ENCODE results near the gene TRMT5. TPM values are rescaled to one million over a fixed set of nuclear protein-coding genes. Genes with fewer than 3 reads are reported as not detected.
A peak's percentile ranks its signal among the peaks of the same experiment; 100 is the strongest.

The TRMT5 gene
- total and polyA plus RNA-seq, 10 of the 15 experiments (the other 5 are each of a cell fraction or from before 2014, with no cell fraction given): 6.6 to 13.1 (median 9.4) TPM

GRCh38 chr14:60980811-60981632 lies at the start of gene TRMT5, which contains the start of gene SLC38A6 (continued):
- no peak for TF ChIP-seq CTCF (IDR thresholded peaks at IDR 0.05 in 2 of 3, conservative IDR thresholded peaks at IDR 0.05 in 1 of 3; ENCODE audit: control insufficient read depth in 2 of 3, extremely low read depth in 1 of 3, insufficient read depth in 1 of 3, low read depth in 3 of 3, low read length in 3 of 3)
- no peak for TF ChIP-seq CEBPB (IDR thresholded peaks at IDR 0.05; ENCODE audit: borderline replicate concordance in 1 of 2, low read depth in 2 of 2, low read length in 2 of 2)
- no peak for TF ChIP-seq SMAD1 (IDR thresholded peaks at IDR 0.05; ENCODE audit: low read depth, partially characterized antibody)
- peak; percentile 9 to 17; a peak in 1 of 4 replicates for TF ChIP-seq EP300 (IDR thresholded peaks at IDR 0.05; ENCODE audit: borderline replicate concordance in 1 of 2, control insufficient read depth in 1 of 2, low read depth in 2 of 2, low read length in 2 of 2)
- TF ChIP-seq SRF (IDR thresholded peaks at IDR 0.05; ENCODE audit: low read depth in 2 of 2, low read length in 2 of 2): peak in 1 of 2 experiments; percentile 82; a peak in 2 of 4 replicates
- TF ChIP-seq ZZZ3 (IDR thresholded peaks at IDR 0.05; ENCODE audit: control insufficient read depth, insufficient read length, low read depth): no peak
- TF ChIP-seq PKNOX1 (IDR thresholded peaks at IDR 0.05): peak; percentile 32; the same call in 1 of the 2 replicates
- TF ChIP-seq MTA2 (IDR thresholded peaks at IDR 0.05; ENCODE audit: low read depth): peak; percentile 57
- TF ChIP-seq ZNF687 (IDR thresholded peaks at IDR 0.05): peak; percentile 76
- peak; percentile 57 for TF ChIP-seq DPF2 (IDR thresholded peaks at IDR 0.05)
- TF ChIP-seq SIN3A (IDR thresholded peaks at IDR 0.05; ENCODE audit: low read depth, low read length): peak; percentile 97
- no peak for TF ChIP-seq SUZ12 (IDR thresholded peaks at IDR 0.05; ENCODE audit: unreplicated experiment)
- no peak for TF ChIP-seq FOXM1 (IDR thresholded peaks at IDR 0.05; ENCODE audit: low read depth, low read length)
- peak; percentile 22; the same call in 1 of the 2 replicates for TF ChIP-seq GABPA (IDR thresholded peaks at IDR 0.05; ENCODE audit: low read depth)
- 0 out of 2 replicates have a peak, but pooled peaks have one; percentile 51 for TF ChIP-seq POLR2AphosphoS2 (IDR thresholded peaks at IDR 0.05; ENCODE audit: low read depth, low read length)
- no peak for TF ChIP-seq ETV6 (conservative IDR thresholded peaks at IDR 0.05 in 1 of 2, IDR thresholded peaks at IDR 0.05 in 1 of 2; ENCODE audit: borderline replicate concordance in 1 of 2, low read depth in 1 of 2)
- TF ChIP-seq PBX3 (IDR thresholded peaks at IDR 0.05; ENCODE audit: insufficient replicate concordance, low read depth, low read length): no peak
- 0 out of 2 replicates have a peak, but pooled peaks have one; percentile 37 for TF ChIP-seq BRCA1 (IDR thresholded peaks at IDR 0.05; ENCODE audit: low read depth, low read length)
- peak; percentile 45 for TF ChIP-seq MEF2B (IDR thresholded peaks at IDR 0.05; ENCODE audit: partially characterized antibody, poor library complexity, severe bottlenecking)

All from GM12878 (cell line).